BLaER1 (cell line): ENCODE results near the gene CPED1.
"Not testable (repeated sequence)": the region's sequence is repeated elsewhere in the genome, so short reads cannot be mapped to it uniquely, and the experiment has no call there.

Source experiments
- H3K27ac ChIP-seq: shearing (Covaris generic); formaldehyde crosslinking; 2 replicates; pipeline ENCODE4 v1.8.1; 2022
- H3K27me3 ChIP-seq: shearing (Covaris generic); formaldehyde crosslinking; 2 replicates; pipeline ENCODE4 v1.8.1; 2022
- H3K36me3 ChIP-seq: shearing (Covaris generic); formaldehyde crosslinking; 2 replicates; pipeline ENCODE4 v1.8.1; 2022
- H3K4me1 ChIP-seq: shearing (Covaris generic); formaldehyde crosslinking; 2 replicates; pipeline ENCODE4 v1.8.1; 2022
- H3K4me2 ChIP-seq: shearing (Covaris generic); formaldehyde crosslinking; 2 replicates; pipeline ENCODE4 v1.8.1; 2022
- H3K4me3 ChIP-seq: shearing (Covaris generic); formaldehyde crosslinking; 2 replicates; pipeline ENCODE4 v1.8.1; 2022
- H3K9ac ChIP-seq: shearing (Covaris generic); formaldehyde crosslinking; 2 replicates; pipeline ENCODE4 v1.8.1; 2022
- H3K9me3 ChIP-seq: shearing (Covaris generic); formaldehyde crosslinking; 2 replicates; pipeline ENCODE4 v1.8.1; 2022
- H4K20me1 ChIP-seq: shearing (Covaris generic); formaldehyde crosslinking; 2 replicates; pipeline ENCODE4 v1.8.1; 2022
- Cebpa-rat ChIP-seq: shearing (Covaris generic); IDR thresholded peaks from 2 replicates; pipeline ENCODE4 v1.8.1; 2022

The CPED1 gene

GRCh38 chr7:121279822-121280221 is 291.3 kb downstream of the CPED1 start:
- no peak overlapping the region for H3K4me2 ChIP-seq
- no peak for TF ChIP-seq Cebpa-rat
- no peaks in the 10 kb centered on the region for H4K20me1 ChIP-seq
- H3K27ac ChIP-seq: no peak overlapping the region
- H3K36me3 ChIP-seq: peaks cover 55% of the 10 kb centered on the region
- H3K4me1 ChIP-seq: peaks cover 6% of the 10 kb centered on the region; the same call in 1 of the 2 replicates
- H3K4me3 ChIP-seq: no peak overlapping the region
- H3K27me3 ChIP-seq: no peaks in the 10 kb centered on the region
- H3K9ac ChIP-seq: no peak overlapping the region
- H3K9me3 ChIP-seq: peaks cover 20% of the 10 kb centered on the region

GRCh38 chr7:121280656-121281055 is 292.1 kb downstream of the CPED1 start:
- Histone ChIP-seq H3K4me2 (no peak overlapping the region), H3K27ac (no peak overlapping the region), H4K20me1 (no peaks in the 10 kb centered on the region), H3K9me3 (peaks cover 29% of the 10 kb centered on the region), H3K4me1 (peaks cover 6% of the 10 kb centered on the region; the same call in 1 of the 2 replicates), H3K4me3 (no peak overlapping the region), H3K9ac (no peak overlapping the region), H3K36me3 (peaks cover 63% of the 10 kb centered on the region), H3K27me3 (no peaks in the 10 kb centered on the region)
- no peak for TF ChIP-seq Cebpa-rat

GRCh38 chr7:121282129-121282528 is 293.6 kb downstream of the CPED1 start:
- H3K36me3 ChIP-seq: peaks cover 66% of the 10 kb centered on the region

GRCh38 chr7:121285066-121285667 is 296.7 kb downstream of the CPED1 start:
- Histone ChIP-seq H3K4me2 (no peak overlapping the region), H3K4me1 (no peaks in the 10 kb centered on the region), H3K27ac (no peak overlapping the region), H3K4me3 (peak overlapping the region; percentile 31; the same call in 1 of the 2 replicates), H3K36me3 (peaks cover 53% of the 10 kb centered on the region), H4K20me1 (no peaks in the 10 kb centered on the region), H3K9ac (no peak overlapping the region), H3K9me3 (peaks cover 48% of the 10 kb centered on the region), H3K27me3 (no peaks in the 10 kb centered on the region)
- no peak for TF ChIP-seq Cebpa-rat

More at GRCh38 chr7:121282129-121282528, 293.6 kb downstream of the CPED1 start:
- H3K9ac ChIP-seq: no peak overlapping the region
- no peaks in the 10 kb centered on the region for H4K20me1 ChIP-seq
- no peak overlapping the region for H3K27ac ChIP-seq
- peaks cover 6% of the 10 kb centered on the region; the same call in 1 of the 2 replicates for H3K4me1 ChIP-seq
- H3K4me2 ChIP-seq: no peak overlapping the region
- H3K9me3 ChIP-seq: peaks cover 43% of the 10 kb centered on the region
- H3K27me3 ChIP-seq: no peaks in the 10 kb centered on the region
- H3K4me3 ChIP-seq: no peak overlapping the region
- no peak for TF ChIP-seq Cebpa-rat

GRCh38 chr7:121286186-121286585 is 297.7 kb downstream of the CPED1 start:
- no peak for TF ChIP-seq Cebpa-rat
- no peaks in the 10 kb centered on the region for H3K4me1 ChIP-seq
- peaks cover 54% of the 10 kb centered on the region for H3K9me3 ChIP-seq
- no peak overlapping the region for H3K4me3 ChIP-seq
- H3K9ac ChIP-seq: no peak overlapping the region
- H3K4me2 ChIP-seq: no peak overlapping the region
- no peak overlapping the region for H3K27ac ChIP-seq
- H4K20me1 ChIP-seq: no peaks in the 10 kb centered on the region
- peaks cover 49% of the 10 kb centered on the region for H3K36me3 ChIP-seq
- H3K27me3 ChIP-seq: no peaks in the 10 kb centered on the region

GRCh38 chr7:121286742-121287734 is 298.5 kb downstream of the CPED1 start:
- no peak for TF ChIP-seq Cebpa-rat
- Histone ChIP-seq H3K4me2 (no peak overlapping the region), H3K9ac (no peak overlapping the region), H3K9me3 (peaks cover 63% of the 10 kb centered on the region), H3K27ac (no peak overlapping the region), H4K20me1 (no peaks in the 10 kb centered on the region), H3K27me3 (no peaks in the 10 kb centered on the region), H3K4me1 (no peaks in the 10 kb centered on the region), H3K36me3 (peaks cover 48% of the 10 kb centered on the region), H3K4me3 (no peak overlapping the region)

- Histone ChIP-seq H3K4me2 (no peak overlapping the region), H3K27me3 (no peaks in the 10 kb centered on the region), H3K4me1 (no peaks in the 10 kb centered on the region), H3K27ac (no peak overlapping the region), H3K36me3 (peaks cover 53% of the 10 kb centered on the region), H3K4me3 (no peak overlapping the region), H3K9ac (no peak overlapping the region), H4K20me1 (no peaks in the 10 kb centered on the region), H3K9me3 (peaks cover 74% of the 10 kb centered on the region)
- TF ChIP-seq Cebpa-rat: no peak
These were observed 300.4 kb downstream of the CPED1 start for GRCh38 chr7:121288894-121289293.

GRCh38 chr7:121289930-121290329 is 301.4 kb downstream of the CPED1 start:
- H3K27ac ChIP-seq, H3K4me2 ChIP-seq, H3K9ac ChIP-seq, H3K4me1 ChIP-seq, H3K4me3 ChIP-seq, H3K27me3 ChIP-seq, H4K20me1 ChIP-seq: not testable (repeated sequence)
- Histone ChIP-seq H3K36me3 (peaks cover 50% of the 10 kb centered on the region), H3K9me3 (peaks cover 69% of the 10 kb centered on the region)

- Histone ChIP-seq H3K36me3 (peaks cover 36% of the 10 kb centered on the region), H4K20me1 (no peaks in the 10 kb centered on the region), H3K4me3 (no peak overlapping the region), H3K27me3 (no peaks in the 10 kb centered on the region), H3K9me3 (peaks cover 47% of the 10 kb centered on the region), H3K9ac (no peak overlapping the region), H3K27ac (no peak overlapping the region), H3K4me1 (no peaks in the 10 kb centered on the region), H3K4me2 (no peak overlapping the region)
- no peak for TF ChIP-seq Cebpa-rat
These were observed 306.0 kb downstream of the CPED1 start for GRCh38 chr7:121294448-121294992.

GRCh38 chr7:121297843-121298242 is 309.3 kb downstream of the CPED1 start:
- Histone ChIP-seq H3K4me1 (no peaks in the 10 kb centered on the region), H3K27me3 (no peaks in the 10 kb centered on the region), H3K27ac (no peak overlapping the region), H3K9ac (no peak overlapping the region), H3K4me2 (no peak overlapping the region), H3K36me3 (peaks cover 54% of the 10 kb centered on the region), H4K20me1 (no peaks in the 10 kb centered on the region), H3K9me3 (peaks cover 20% of the 10 kb centered on the region), H3K4me3 (no peak overlapping the region)
- TF ChIP-seq Cebpa-rat: no peak
